Measurements from ENCODE around the gene CCDC92B. TPM values are rescaled to one million over a fixed set of nuclear protein-coding genes. Genes with fewer than 3 reads are reported as not detected.

The CCDC92B gene
- total and polyA plus RNA-seq, 8 donors = 0.12 to 1.7 (median 0.48) TPM; not detected in 5

GRCh38 chr17:2708585-2709182, 40.8 kb downstream of the CCDC92B start:
- intact Hi-C loops (cut with DNase I; ENCODE audit: low total_unique reads) = no loop called here
- DNase-seq = no peak
- Histone ChIP-seq H3K4me3 (peak overlapping the region; percentile 17 to 94 (median 48)), H3K36me3 (peaks cover 2 to 11% (median 10%) of the 10 kb centered on the region in 4 donors), H3K27me3 (no peaks in the 10 kb centered on the region), H3K27ac (peak overlapping the region; percentile 85 to 91 (median 87)), H3K4me1 (peaks cover 53 to 80% (median 69%) of the 10 kb centered on the region in 4 donors), H3K9me3 (no peaks in the 10 kb centered on the region)
- TF ChIP-seq EP300 (IDR thresholded peaks at IDR 0.05) (no peak), CTCF (IDR thresholded peaks at IDR 0.05) (no peak), POLR2A (IDR thresholded peaks at IDR 0.05) (no peak), POLR2AphosphoS5 (IDR thresholded peaks at IDR 0.05) (no peak)
- WGBS, 5 donors = 35 to 60% (median 44%) methylated on average over 17 to 21 of the region's 21 CpGs

- Histone ChIP-seq H3K4me1 (peaks cover 53 to 74% (median 68%) of the 10 kb centered on the region in 4 donors), H3K36me3 (peaks cover 9 to 18% (median 18%) of the 10 kb centered on the region in 4 donors), H3K27me3 (no peaks in the 10 kb centered on the region), H3K9me3 (no peaks in the 10 kb centered on the region), H3K4me3 (peak overlapping the region in 3 of 4 donors; percentile 7 to 94 (median 18)), H3K27ac (peak overlapping the region; percentile 85 to 91 (median 87))
- TF ChIP-seq CTCF (IDR thresholded peaks at IDR 0.05) = peak in 4 of 7 experiments; percentile 22 to 42 (median 28)
- TF ChIP-seq EP300 (IDR thresholded peaks at IDR 0.05) = no peak
- no peak for TF ChIP-seq POLR2AphosphoS5 (IDR thresholded peaks at IDR 0.05)
- DNase-seq = peak; percentile 60 to 62
- intact Hi-C loops (cut with DNase I; ENCODE audit: low total_unique reads) = no loop called here
- WGBS, 5 donors = 28 to 54% (median 41%) methylated on average over 7 to 13 of the region's 13 CpGs
Observed at GRCh38 chr17:2707721-2708584, 41.5 kb downstream of the CCDC92B start.

DNA sequence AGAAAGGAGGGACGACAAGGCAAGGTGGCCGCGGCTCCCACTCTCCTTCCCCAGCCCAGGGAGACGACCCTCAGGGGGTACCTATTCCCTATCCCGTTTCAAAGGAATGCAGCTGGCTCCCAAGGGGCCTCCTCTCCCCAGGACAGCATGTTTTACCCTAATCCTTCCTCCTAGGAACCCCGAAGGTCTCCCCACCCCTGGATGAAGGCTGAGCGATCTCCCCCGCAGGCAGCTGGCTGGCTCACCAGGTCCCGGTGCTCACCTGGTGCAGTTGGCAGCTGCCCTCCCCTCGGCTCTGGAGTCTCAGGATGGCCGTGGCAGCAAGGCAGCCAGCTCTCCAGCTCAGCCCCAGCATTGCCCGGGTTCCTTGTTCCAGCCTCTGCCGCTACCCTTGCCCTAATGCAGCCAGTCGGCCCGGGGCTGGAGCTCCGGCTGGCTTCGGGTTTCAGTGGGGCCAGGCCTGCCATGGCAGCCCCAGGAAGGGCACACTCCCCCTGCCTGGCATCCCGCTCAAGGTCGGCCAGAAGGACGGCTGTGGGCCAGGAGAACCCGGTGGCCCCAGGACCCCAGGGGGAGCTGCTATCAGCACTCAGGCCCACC, 42.4 kb downstream of the CCDC92B start:
- Histone ChIP-seq H3K27me3 (no peaks in the 10 kb centered on the region), H3K4me1 (peaks cover 45 to 65% (median 59%) of the 10 kb centered on the region in 4 donors), H3K4me3 (peak overlapping the region in 1 of 4 donors; percentile 94), H3K36me3 (peaks cover 17 to 27% (median 27%) of the 10 kb centered on the region in 4 donors), H3K9me3 (no peaks in the 10 kb centered on the region), H3K27ac (peak overlapping the region in 4 of 5 donors; percentile 85 to 91 (median 86))
- TF ChIP-seq CTCF (IDR thresholded peaks at IDR 0.05) = no peak
- no peak for TF ChIP-seq EP300 (IDR thresholded peaks at IDR 0.05)
- no peak for TF ChIP-seq POLR2A (IDR thresholded peaks at IDR 0.05)
- no peak for TF ChIP-seq POLR2AphosphoS5 (IDR thresholded peaks at IDR 0.05)
- intact Hi-C loops (cut with DNase I; ENCODE audit: low total_unique reads) = no loop called here
- DNase-seq = no peak
- 51 to 82% (median 60%) methylated on average over 18 to 21 of the region's 21 CpGs for WGBS, 5 donors

Data from stomach (tissue), 9 donors.